DMS 273 (cell line): ENCODE measurements around the gene NHS.

Experiments
- DNase-seq: peaks from one replicate; lab custom pipeline; 2025; ENCODE audit not compliant: unreplicated experiment; lab: John Stamatoyannopoulos, UW

Gene NHS

DNA sequence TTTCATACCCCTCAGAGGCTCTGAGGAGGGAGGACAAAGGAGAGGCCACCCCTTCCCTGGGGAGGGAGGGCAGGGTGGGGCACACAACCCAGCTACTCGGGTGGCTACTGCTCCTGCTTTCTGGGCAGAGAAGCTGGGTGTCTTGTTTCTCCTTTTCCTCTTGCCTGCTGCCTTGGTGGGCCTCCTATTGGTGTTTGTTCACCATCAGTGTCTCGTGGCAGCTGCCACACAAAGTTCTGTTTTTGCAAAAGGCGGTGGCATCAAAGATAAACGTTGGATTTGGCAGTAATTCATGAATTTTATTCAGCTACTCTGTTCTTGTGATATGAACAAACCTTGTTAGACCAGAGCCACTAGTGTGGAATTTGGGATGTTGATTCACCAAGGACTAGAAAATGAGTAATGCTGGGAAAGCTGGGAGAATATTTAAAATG lies 209.3 kb downstream of the NHS start:
- no peak for DNase-seq

DNA sequence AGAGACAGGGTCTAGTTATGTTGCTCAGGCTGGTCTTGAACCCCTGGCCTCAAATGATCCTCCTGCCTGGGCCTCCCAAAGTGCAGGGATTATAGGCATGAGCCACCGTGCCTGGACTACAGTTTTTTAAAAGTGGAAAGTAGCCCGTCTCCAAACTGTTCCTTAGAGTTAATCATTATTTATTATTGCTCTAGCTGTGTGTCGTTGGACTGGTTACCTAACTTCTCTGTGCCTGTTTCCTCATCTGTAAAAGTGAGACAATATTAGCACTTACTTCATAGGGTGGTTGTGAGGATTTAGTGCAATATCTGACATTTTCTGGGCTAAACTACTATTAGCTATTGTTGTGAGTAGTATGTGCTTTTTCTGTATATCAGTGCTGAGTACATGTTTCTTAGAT lies 210.0 kb downstream of the NHS start:
- DNase-seq, result no peak

- DNase-seq, result no peak
Observed at GRCh38 chrX:17587366-17587765, 212.4 kb downstream of the NHS start.

DNA sequence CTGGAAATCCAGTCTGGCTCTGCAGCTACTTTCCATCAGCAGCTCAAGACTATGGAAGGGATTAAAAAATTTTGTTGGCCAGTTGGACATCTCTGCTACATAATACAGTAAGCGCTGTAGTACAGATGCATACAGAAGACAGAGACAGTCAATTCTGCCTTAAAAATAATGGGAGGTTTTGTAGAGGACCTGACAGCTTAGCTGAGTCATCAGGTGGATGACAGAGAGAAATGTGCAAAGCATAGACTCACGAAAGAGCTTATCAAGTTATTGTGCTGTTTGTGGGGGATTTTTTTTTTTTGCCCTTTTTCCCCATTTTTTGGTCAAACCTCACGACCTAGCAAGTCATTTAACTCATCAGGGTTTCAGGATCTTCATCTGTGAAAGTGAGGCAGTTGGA lies 213.3 kb downstream of the NHS start:
- DNase-seq, result no peak

DNA sequence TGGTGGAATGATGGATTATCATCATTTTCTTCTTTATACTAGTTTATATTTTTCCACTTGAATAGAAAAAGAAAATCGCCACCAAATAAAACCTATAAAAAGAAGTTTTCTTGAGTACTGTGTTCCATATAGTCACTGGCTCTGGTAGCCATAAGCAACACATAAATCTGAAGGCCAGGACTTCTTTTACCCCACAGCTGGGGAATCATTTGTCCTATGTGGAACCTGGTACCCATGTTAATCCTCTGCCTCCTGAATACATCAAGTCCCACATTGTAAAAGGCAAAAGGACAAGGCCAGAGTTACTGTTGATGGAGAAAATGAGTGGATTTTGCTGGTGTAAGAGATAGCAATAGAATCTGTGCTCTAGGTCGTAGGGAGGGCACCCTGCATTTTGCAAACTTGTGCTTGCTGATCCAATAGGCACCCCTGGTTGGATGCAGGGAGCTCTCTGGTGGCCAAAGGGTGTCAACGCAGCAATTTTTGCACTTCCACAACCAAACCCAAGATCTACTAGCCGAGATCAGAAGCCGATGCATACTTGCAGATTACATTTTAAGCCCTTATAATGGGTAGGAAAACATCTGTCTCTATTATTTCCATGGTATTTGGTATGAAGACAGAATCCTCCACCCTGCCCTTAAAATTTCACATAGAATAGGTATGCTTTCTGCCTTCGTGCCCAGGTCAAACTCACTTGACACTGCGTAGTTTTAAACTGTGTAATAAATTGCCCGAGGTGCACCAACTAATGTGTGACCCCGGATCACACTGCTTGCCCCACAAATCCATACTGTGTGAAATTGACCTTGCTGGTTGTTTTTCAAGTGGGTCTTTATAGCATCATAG lies 216.1 kb downstream of the NHS start:
- peak; percentile 81 for DNase-seq

DNA sequence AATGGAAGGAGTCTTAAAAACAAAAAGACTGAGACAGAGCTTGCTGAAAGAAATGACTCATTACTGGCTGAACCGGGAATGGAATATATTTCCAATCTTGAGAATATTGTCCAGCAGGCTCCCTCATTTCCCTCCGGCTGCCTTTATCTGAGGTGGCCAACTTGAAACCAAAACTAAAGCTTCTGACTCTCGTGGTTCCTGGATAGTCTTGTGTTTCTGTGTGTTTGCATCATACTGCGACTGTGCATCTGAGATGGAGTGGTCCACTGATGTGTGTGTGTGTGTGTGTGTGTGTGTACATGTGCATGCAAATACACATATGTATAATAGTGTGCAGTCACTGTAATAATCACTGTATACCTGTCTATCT lies 216.7 kb downstream of the NHS start:
- no peak for DNase-seq

- DNase-seq, result no peak
Observed at GRCh38 chrX:17592117-17592516, 217.1 kb downstream of the NHS start.

GRCh38 chrX:17594693-17595092 lies 219.7 kb downstream of the NHS start:
- DNase-seq, result no peak

DNA sequence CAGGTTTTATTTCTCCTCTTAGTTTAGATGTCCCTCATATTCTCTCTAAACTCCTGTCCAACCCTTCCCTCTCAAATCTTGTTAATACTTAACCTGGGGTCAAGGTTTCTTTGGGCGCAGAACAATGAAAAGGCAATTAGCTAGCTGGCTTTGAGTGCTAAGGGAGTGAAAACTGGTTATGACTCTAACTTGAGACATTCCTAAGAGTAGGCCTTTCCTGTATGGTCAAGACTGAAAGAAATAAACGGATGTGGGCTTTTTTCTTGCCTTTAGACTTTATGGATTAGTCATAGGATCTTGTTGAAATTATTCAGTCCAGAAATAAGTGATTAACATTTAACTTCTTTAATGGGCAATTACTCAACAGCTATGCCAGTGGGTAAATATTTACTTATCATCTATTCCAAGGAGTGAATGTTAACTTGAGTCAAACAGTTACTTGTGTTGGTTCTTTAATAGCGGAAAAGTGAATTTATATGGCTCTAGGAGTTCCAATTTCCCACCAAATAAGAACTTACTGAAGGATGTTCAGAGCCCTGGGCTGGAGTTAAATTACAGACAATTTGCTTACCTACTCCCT lies 220.5 kb downstream of the NHS start:
- no peak for DNase-seq

GRCh38 chrX:17596061-17596460 lies 221.1 kb downstream of the NHS start:
- no peak for DNase-seq

GRCh38 chrX:17596546-17597205 lies 221.7 kb downstream of the NHS start:
- no peak for DNase-seq

DNA sequence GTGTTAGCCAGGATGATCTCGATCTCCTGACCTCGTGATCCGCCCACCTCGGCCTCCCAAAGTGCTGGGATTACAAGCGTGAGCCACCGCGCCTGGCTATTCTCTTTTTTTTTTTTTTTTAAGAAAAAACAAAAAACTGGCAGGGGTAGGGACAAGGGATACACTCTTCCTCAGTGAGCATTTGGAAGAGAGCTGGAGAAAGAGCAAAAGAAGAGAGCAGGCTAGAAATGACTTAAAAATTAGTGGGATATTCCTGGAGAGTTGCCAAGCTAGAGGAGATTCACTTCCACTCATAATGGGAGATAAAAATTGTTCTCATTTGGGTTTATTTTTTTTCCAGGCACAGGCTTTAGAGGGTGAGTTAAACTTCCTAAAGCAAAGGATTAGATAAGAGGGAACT lies 222.3 kb downstream of the NHS start:
- no peak for DNase-seq

DNA sequence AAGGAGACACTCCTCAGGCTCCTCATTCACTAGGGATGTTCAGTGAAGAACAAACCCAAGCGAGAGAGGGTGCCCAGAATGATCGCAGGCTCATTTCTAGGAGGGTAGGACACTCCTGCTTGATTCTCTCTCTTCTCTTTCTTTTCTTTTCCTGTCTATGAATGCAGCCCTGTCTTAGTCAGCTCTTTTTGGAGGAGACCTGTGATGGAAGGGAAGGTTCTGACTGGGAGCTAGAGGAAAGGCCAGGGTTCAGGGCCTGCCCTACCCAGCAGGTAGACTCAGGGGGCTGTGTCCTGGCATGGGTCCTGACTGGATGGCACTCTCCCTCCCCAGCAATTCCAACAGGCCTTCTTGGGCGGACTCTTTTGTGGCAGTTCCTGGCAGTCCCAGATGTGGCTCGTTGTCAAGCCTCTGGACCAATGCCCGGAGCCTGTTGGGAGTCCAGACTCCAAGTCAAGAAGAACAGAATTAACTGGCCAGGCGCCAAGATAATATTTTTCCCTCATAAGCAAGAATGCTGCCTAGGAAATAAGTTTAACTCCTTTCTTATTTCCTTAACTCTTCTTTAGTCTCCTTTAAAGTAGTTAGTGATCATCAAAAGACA lies 222.9 kb downstream of the NHS start:
- peak; percentile 73 for DNase-seq

- DNase-seq, result no peak
Observed at GRCh38 chrX:17601441-17602200, 226.6 kb downstream of the NHS start.

GRCh38 chrX:17602245-17602644 lies 227.2 kb downstream of the NHS start:
- DNase-seq, result no peak

DNA sequence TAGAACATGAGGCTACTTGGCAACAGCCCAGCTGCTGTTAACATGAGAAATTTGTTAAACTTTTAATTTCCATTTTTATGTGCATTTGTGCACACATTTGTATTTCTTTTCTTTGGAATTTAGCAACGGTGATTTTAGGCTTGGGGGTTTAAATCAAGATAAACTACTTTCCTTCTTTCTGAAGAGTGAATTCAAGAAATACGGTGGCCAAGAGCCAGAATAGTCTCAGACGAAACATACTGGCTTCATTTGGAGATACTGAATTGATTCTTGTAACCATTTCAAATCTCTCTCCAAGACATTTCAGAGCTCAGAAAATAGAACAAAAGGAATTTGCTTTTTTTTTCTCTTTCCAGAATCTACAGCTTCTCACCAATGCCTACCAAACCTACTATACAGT lies 228.2 kb downstream of the NHS start:
- no peak for DNase-seq

GRCh38 chrX:17605676-17606075 lies 230.7 kb downstream of the NHS start:
- peak; percentile 9 for DNase-seq

- DNase-seq, result no peak
Observed at GRCh38 chrX:17606231-17606630, 231.2 kb downstream of the NHS start.

DNA sequence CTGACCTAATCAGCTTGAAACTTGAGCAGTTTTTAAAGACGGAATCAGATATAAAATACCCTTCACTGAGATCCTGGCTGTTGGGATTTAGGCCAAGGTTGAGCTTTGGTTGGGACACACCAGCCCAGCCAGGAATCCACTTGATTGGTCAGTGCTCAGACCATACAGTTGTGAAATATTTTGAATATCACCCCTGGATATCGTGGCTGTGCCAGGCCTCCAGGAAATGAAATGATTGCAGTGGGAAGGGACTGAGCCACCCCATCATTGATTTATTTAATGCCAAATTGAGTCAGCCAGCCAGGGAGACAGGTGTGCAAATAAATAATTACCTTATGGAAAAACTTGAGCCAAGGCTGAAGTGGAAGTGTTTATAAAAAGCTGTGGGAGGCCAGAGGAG lies 233.9 kb downstream of the NHS start:
- no peak for DNase-seq

DNA sequence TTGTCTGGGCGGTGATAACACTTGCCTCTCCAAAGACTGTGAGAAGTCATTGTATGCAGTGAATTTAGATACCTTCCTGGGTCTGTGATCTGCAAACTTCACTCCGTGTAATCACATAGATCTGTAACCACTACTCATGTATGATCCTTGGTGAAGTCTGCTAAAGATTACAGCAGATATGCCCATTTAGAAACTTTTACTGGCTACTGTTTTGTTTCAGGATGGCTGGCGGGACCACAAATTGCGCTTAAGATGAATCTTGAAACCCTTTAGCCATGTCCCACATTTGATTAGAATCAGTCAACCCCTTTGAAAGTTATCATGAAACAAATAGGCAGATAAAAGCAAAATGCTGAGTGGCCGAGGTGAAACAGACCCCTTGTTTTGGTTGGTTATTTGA lies 235.8 kb downstream of the NHS start:
- DNase-seq, result no peak

- peak; percentile 26 for DNase-seq
Observed at GRCh38 chrX:17613979-17614588, 239.1 kb downstream of the NHS start.
